ENCODE measurements around the gene METRN.

METRN gene

DNA sequence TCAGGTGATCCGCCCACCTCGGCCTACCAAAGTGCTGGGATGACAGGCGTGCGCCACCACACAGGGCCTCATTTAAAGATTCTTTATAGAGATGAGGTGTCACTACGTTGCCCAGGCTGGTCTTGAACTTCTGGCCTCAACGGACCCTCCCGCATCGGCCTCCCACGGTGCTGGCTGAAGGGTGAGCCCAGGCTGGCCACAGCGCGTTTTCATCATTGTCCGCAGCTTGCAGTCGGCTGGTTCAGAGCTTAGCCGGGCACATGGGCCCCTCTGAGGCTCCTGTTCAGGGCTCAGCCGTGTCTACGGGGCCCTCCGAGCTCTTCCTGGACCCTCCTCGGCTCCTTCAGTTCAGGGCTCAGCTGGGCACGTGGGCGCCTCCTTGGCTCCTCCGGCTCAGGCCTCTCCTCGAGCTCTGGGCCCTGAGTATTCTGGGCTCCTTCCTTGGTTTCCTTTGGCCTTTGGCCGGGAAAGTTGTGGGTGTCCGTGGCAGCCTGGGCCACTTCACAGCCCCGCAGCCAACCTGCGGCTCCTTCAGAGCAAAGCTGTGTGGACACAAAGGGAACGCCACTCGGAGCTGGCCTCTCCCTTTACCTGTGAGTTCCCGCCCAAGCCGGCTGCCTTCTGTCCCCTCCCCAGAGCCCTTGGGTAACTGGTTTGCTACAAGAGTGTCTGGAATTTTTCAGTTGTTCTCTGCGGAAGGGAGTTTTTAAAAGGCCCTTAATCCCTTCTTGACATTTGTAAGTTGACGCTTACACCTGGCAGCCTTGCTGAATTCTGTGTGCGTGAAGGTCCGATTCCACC lies 44.4 kb downstream of the METRN start:
- TF ChIP-seq, protein P1, sequence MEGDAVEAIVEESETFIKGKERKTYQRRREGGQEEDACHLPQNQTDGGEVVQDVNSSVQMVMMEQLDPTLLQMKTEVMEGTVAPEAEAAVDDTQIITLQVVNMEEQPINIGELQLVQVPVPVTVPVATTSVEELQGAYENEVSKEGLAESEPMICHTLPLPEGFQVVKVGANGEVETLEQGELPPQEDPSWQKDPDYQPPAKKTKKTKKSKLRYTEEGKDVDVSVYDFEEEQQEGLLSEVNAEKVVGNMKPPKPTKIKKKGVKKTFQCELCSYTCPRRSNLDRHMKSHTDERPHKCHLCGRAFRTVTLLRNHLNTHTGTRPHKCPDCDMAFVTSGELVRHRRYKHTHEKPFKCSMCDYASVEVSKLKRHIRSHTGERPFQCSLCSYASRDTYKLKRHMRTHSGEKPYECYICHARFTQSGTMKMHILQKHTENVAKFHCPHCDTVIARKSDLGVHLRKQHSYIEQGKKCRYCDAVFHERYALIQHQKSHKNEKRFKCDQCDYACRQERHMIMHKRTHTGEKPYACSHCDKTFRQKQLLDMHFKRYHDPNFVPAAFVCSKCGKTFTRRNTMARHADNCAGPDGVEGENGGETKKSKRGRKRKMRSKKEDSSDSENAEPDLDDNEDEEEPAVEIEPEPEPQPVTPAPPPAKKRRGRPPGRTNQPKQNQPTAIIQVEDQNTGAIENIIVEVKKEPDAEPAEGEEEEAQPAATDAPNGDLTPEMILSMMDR (IDR thresholded peaks at IDR 0.05; ENCODE audit: extremely low read depth, missing control alignments): no peak
- DNase-seq (ENCODE audit: low spot score): no peak

DNA sequence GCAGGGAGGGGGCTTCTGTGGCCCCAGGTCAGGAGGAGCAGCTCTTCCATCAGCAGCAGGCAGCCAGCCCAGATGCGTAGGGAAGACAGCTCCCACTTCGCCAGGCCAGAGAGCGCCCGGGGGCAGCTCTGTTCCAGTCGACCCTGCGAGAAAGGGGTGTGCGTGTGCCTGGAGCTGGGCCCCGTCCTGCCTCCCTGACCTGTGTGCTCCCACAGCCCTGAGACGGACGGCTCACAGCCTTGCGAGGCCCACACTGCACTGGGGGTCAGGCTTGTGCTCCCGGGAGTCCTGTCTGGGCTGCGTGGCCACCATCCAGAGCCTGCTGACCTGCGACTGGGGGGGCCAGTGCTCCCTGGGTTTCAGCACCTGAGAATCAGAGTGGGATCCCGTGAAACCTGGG lies 45.1 kb downstream of the METRN start:
- no peak for DNase-seq (ENCODE audit: low spot score)
- TF ChIP-seq, protein P1 (IDR thresholded peaks at IDR 0.05; ENCODE audit: extremely low read depth, missing control alignments): no peak

DNA sequence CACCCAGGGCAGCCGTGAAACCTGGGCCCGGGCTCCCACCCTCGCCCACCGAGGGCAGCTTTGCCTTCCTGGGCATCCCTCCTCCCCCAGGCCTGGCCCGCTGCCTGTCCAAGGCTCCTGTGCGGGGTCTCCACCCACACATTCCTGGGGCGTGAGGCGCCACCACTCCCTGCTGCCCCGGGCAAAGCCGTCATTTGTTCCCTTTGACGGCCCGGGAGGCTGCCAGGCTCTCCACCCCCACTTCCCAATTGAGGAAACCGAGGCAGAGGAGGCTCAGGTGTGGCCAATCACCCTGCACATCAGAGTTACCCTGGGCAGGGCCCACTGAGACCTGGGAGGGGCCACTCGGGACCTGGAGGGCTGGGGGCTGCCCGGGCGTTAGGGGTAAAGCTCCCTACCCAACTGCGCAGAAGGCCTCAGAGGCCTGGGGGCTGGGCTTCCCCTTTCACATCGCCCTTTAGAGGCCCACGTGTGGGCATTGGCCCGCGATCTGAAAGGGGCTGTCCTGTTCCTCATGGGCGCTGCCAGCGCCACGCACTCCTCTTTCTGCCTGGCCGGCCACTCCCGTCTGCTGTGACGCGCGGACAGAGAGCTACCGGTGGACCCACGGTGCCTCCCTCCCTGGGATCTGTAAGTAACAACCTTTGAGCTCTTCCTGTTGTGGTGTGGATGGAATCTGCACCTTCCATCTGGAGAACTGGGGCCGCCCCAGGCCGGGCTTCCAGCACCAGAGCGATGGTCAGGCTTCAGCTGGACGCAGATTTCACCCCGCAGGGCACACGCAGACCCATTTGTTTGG lies 45.8 kb downstream of the METRN start, which contains the start of gene MSLN:
TSS of gene MSLN (plus strand) at position 190 of the 799 bp plus-strand sequence. CDS start 1,947 bp downstream, outside the sequence.
- no peak for DNase-seq (ENCODE audit: low spot score)
- TF ChIP-seq, protein P1 (IDR thresholded peaks at IDR 0.05; ENCODE audit: extremely low read depth, missing control alignments): no peak

DNA sequence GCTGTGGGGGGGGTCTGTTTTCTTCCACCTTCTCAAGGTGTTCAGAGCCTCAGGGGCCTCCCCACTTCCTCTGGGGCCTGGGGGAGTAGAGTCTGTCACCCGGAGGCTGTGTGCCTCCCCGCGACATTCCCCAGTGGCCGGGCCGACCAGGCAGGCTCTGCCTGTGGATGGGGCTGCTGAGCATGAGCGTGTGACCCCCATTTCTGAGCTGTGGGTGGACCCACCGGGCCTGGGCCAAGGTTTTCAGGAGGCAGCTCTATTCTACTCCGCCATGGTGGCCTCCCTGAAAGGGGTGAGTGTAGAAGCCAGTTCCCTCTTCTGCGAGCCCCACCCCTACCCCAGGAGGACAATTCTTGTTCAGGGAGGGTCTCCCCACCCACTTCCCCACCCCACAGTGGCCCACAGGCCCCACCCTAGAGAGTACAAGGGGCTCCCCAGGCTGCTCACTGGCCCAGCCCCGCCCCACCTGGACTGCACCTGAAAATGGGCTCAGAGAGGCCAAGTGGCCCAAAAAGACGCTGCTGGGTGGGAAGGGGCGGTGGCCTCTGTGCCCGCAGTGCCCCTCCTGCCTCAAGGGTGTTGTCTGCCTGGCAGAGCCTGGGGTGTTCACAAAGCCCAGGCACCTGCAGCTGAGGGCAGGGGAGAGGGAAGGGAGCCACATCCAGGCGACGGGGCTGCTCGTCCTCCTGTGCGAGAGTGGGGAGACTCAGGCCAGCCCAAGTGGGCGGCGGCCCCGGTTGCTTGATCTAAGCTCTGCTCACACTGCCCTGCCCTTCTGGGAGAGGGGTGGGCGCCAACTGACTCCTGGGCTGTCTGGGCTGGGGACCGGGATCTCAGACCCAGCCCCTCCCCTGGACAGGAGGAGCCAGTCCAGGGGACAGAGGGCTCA lies 47.0 kb downstream of the METRN start:
- no peak for DNase-seq (ENCODE audit: low spot score)
- TF ChIP-seq, protein P1 (IDR thresholded peaks at IDR 0.05; ENCODE audit: extremely low read depth, missing control alignments): no peak

DNA sequence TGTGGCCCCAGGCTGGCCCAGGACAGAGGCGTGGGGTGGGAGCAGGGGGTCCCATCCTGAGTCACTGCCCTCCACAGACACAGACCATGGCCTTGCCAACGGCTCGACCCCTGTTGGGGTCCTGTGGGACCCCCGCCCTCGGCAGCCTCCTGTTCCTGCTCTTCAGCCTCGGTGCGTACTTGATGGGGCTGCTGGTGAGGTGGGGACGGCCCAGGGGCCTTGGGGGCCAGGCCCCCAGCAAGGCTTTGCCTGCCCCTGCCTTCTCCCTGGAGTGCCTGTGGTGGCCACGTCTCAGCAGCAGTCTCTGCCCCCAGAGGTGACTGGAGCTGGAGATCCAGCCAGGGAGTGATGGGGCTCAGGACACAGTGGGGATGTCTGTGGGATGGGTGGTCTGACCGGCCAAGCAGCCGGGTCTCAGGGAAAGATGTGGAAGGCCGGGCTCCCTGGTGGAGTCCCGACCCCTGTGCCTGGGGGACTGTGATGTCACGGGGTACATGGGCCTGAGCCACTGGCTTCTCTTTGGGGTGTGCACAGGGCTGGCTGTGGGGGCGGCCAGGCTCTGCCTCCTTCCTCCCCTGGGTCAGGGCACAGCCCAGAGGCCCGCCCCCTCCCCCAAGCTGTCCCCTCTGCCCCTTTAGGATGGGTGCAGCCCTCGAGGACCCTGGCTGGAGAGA lies 47.8 kb downstream of the METRN start:
- no peak for DNase-seq (ENCODE audit: low spot score)
- TF ChIP-seq, protein P1 (IDR thresholded peaks at IDR 0.05; ENCODE audit: extremely low read depth, missing control alignments): no peak

DNA sequence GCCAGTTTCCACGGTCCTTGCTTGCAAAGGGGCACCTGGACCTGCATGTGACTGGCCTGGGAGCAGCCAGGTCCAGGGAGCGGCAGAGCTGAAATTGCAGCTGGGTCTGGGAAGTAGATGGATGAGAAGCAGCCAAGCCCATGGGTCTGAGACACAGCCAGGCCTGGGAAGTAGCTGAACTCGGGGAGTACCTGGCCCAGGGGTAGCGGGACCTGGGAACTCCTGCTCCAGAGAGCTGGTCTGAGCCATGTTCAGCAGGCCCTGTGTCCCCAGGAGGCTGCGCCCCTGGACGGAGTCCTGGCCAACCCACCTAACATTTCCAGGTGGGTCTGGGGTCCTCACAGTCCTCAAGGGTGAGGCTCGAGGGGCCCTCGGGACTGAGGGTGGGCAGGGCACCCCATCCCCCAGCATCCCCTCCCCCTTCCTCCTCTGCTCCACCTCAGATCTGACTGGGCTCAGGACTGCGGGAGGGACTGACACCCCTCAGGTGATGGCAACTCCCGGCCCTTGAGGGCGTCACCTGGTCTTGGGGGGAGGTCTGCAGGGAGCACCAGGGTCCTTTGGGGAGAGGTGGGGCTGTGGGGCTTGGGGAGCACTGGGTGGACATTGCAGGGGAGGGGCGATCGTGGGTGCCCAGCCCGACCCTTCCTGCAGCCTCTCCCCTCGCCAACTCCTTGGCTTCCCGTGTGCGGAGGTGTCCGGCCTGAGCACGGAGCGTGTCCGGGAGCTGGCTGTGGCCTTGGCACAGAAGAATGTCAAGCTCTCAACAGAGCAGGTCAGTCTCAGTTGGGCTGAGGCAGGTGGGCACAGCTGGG lies 48.7 kb downstream of the METRN start:
- TF ChIP-seq, protein P1 (IDR thresholded peaks at IDR 0.05; ENCODE audit: extremely low read depth, missing control alignments): no peak
- no peak for DNase-seq (ENCODE audit: low spot score)
